Stimulated activated CD8-positive, alpha-beta memory T cell treated with anti-CD3 and anti-CD28 coated beads, Interleukin-4, amount 100 ng/mL, for 48 hours (primary cell): ENCODE results near the gene ZKSCAN3.
"Not testable (repeated sequence)": the region's sequence is repeated elsewhere in the genome, so short reads cannot be mapped to it uniquely, and the experiment has no call there.

ENCODE experiments used
- DNase-seq: peaks from one replicate; pipeline ENCODE4 v3.0.0-alpha.2; 2020

The ZKSCAN3 gene

GRCh38 chr6:28343898-28344677 is 5.7 kb upstream of the ZKSCAN3 start:
- DNase-seq, result no peak

DNA sequence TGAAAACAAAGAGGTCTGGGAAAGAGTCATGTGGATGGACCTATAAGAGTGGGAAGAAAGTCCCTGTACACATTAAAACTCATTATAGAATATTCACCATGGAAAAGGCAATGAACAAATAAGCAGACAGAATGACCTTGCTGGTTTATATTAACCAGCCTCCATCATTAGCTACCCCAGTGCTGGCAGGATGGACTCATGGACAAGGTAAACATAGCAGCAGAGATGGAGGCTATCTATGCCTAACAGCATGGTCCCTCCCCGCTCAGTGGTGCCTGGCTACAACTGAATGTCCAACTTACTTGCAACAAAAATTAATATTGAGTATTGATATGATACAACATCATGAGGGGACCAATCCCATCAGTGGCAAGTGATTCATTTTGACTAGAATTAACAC is 4.5 kb upstream of the ZKSCAN3 start:
- no peak for DNase-seq

DNA sequence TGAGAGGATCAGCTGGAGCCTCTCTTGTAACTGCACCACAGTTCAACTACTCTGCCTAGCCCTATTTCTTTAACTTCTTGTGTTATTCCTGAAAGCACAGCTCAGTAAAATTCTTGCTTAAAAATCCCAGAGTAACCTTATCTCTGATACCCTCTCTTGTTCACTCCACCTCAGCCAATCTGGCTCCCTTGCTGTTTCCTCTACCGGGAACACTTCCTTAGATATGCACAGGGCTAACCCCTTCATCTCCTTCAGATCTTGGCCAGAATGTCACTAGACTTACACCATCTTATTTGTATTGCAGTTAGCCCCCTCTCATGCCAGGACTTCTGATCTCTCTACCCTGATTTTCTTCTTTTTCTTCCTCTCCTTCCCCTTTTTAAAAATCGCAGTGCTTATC is 2.6 kb upstream of the ZKSCAN3 start:
- DNase-seq, result no peak

DNA sequence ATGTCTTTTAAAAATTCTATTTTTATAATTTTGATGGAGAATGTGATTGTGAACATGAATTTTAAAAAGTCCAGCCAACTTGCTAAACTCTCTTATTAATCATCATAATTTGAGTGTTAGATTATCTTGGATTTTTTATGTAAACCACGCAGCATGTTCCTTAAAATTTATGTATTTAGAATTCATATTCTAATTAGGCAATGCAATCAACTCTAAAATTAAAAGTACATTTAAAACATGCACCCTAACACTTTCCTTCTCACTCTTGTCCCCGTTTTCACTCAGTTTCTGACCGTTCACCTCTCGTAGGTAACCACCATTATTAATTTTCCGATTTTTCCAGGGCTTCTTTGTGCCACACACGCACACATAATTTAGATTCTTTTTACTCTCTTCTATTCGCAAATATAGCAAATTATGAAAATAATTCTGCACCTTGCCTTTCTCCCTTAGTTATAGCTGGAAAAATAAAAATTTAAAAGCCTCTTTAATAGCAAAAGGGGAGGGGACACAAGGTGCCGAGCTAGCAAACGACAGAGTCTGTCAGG is 329 bp upstream of the ZKSCAN3 start:
- DNase-seq, result no peak

DNA sequence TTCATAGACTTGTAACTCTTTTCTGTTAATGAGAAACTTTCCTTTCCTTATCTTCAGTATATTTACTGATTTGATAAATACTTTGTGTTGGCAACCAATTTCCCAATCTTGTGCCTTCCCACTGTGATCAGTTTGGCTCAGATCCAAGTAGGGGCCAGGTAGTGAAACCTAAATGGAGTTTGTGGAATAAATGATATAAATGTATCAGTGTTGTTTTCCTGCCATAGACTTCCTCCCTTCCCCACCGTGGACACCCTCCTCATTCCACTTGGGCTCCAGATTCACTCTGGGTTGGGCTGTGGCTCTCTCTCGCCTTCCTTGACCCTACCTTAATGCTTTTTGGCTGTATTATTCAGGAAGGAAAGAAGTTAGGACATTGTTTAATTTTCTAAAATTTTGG is 1.3 kb downstream of the ZKSCAN3 start:
- DNase-seq, result no peak

DNA sequence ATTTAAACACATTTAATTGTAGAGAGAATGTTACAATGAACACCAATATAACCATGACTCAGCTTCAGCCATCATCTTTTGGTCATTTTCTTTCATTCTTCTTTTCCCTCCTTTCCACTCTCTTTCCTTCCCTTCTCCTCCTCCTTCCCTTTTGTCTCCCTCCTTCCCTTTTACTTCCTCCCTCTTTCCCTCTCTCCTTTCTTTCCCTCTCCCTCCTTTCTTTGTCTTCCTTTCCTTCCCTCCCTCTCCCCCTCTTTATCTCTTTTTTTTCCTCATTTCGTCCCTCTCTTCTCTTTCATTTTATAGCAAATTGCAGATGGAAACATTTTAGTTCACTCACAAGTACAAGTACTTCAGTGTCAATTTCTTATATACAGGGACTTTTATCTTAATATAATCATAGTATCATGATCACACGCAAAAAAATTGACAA is 1.8 kb downstream of the ZKSCAN3 start:
- DNase-seq, result no peak

- DNase-seq, result no peak
Observed at GRCh38 chr6:28353356-28353755, 3.6 kb downstream of the ZKSCAN3 start.

- no peak for DNase-seq
Observed at GRCh38 chr6:28353981-28354676, 4.4 kb downstream of the ZKSCAN3 start.

DNA sequence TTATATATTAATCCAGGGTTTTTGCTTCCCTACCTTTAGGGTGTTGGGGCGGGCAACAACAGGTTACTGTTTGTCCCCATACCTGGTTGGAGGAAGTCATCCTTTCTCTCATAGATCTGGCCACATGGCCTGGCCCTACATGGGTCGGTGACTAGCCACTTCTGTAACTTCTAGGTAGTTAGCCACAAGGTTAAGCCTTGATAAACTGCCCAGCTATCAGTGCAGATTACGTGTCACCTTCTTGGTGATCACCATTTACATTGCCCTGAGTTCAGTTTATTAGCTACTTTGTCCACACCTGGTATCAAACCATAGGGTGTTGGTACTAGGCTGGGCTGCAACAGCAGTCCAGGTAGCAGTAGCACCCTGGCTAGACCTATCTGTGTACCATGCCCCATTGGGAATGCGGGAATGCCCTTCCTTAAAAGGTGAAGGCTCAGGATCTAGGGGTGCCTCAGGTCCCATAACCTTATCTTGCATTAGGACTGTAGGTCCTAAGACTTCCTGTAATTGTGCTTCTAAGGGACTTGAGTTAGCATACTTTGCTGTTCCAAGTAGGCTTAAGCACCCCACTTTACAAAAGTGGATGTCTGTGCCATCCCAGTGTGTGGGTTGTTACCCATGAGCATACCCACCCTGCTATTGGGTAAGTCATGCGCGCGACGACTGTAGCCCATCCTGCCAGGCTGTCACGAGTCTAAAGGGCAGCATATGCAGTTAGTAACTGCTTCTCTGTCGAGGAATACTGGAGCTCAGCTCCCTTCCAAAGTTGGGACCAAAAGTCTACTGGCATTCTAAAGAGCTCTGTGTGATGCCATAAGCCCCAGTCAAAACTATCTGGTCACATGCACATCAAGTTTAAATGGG is 5.2 kb downstream of the ZKSCAN3 start:
- DNase-seq, result no peak

DNA sequence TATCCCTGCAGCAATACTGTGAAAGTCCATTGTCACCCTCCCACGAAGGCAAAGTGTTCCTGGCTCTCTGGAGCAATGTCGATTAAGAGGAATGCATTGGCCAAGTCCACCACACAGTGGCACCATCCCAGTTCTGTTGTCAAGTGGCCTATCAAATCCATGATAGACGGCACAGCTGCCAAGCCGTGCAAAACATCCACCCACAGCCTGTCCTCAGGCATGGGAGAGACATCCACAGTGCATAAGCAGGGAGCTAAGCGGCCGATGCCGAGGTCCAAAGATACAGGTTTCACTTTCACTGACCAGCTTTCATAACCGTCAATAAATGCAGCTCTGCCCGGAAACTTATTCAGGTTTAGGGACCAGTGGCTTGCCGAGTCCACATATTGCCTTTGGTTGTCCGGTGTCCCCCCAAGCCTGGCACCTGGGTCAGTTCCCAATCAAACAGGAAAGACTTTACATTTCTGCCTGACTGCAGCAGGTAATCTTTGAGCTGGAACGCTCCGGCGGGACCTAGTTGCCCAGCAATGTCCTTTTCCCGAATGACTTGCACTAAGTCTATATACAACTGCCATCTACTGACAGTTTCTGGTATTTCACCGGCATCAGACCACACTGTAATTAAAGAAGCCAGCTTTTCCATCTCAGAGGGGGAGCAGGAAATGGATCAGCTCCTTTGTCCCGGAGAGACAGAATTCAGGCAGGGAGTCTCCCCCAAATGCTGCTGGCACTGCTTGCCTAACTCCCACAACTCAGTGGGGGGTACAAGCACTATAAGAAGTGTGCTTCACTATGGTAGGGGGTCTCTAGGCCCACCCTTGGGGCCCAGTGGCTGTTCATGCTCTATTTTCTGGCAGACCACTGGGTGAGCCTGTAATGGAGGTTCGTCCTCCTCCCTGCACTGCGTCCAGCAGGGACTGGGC is 6.3 kb downstream of the ZKSCAN3 start:
- DNase-seq, result peak; percentile 62

- no peak for DNase-seq
Observed at GRCh38 chr6:28356666-28357020, 6.9 kb downstream of the ZKSCAN3 start.

DNA sequence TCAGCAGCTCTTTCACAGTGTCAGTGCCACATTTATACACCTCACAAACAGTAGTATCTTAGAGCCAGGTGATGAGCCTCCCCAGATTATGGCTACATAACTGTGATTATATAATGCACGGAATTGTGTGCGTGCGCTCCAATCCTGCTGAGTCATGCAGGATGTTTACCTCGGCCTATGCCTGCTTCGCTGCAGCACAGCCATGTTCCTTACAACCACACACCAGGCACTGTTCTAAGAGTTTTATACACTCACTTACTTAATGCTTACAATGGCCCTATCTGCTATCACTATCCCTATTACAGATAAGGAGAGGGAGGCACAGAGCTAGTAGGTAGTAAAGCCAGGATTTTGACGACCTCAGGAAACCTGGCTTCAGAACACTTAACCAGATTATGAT is 7.3 kb downstream of the ZKSCAN3 start:
- no peak for DNase-seq

GRCh38 chr6:28359562-28359961 is 9.8 kb downstream of the ZKSCAN3 start:
- not testable (repeated sequence) for DNase-seq

DNA sequence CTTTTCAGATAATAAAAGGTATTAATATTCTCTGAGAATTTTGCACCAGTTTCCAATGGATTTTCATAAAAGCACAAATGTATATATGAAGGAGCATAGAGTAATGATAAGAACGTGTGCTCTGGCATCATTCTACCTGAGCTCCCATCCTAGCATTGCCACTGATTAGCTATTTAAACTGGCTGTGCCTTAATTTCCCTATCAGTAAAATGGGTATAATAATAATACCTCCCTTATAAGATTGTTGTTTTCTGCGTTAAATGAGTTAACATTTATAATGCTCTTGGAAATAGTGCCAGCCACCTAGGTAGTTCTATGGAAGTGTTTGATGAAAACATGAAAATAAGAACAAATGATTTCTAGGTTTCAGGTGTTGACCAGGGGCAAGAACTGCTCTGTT is 11.2 kb downstream of the ZKSCAN3 start:
- no peak for DNase-seq

GRCh38 chr6:28365590-28365989 is 15.8 kb downstream of the ZKSCAN3 start:
- not testable (repeated sequence) for DNase-seq

GRCh38 chr6:28368522-28368921 is 18.8 kb downstream of the ZKSCAN3 start:
- DNase-seq, result no peak

GRCh38 chr6:28369463-28369862 is 19.7 kb downstream of the ZKSCAN3 start:
- no peak for DNase-seq

DNA sequence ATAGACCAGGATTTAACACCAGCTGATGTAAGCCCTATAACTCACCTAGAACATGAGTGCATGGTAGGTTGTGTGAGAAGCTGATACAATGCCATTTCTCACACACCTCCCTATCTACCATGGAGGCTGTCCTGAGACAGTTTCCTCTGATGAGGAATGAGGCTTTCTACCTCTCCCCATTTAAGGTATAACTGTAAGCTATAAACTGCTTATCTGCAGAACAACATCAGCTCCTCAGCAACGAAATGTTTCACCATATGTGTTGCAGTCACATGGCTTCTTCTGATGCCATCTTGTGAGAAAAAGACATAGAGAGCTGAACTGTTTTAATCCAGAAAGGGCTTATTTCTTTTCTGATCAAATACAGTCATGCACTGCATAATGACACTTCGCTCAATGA is 20.7 kb downstream of the ZKSCAN3 start:
- no peak for DNase-seq

- no peak for DNase-seq
Observed at GRCh38 chr6:28371280-28371679, 21.5 kb downstream of the ZKSCAN3 start.

DNA sequence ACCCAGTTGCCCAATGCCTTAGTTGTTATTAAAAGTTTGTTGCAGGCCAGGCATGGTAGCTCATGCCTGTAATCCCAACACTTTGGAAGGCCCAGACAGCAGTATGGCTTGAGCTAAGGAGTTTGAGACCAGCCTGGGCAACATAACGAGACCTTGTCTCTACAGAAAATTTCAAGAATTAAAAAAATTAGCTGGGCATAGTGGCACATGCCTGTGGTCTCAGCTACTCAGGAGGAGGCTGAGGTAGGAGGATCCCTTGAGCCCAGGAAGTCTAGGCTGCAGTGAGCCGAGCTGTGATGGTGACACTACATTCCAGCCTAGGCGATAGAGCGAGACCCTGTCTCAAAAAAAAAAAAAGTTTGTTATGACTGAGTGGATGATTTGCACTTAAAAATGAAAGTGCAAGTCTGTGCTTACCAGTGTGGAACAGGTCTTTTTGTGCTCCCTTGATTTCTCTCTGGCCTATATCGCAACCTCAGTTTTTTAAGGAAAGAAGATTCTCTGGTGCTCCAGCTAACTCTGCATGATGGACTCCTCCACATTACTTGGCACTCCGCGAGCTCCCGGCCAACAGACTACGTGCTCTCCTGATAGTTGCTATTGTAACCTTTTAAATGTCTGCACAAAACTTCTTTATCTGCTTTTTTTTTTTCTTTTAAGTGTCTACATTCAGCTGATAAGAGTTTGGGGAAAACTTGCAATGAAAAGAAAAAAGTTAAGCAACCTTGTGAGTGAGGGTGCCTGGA is 22.1 kb downstream of the ZKSCAN3 start:
- DNase-seq, result no peak

GRCh38 chr6:28373925-28374324 is 24.2 kb downstream of the ZKSCAN3 start:
- DNase-seq, result no peak
